Activated CD4-positive, alpha-beta T cell treated with anti-CD3 and anti-CD28 coated beads, Interleukin-2, amount 50 U/mL, for 4 hours (primary cell): ENCODE results near the gene ELOVL6.
"Not testable (repeated sequence)": the region's sequence is repeated elsewhere in the genome, so short reads cannot be mapped to it uniquely, and the experiment has no call there.

Source experiments
- DNase-seq, 2 experiments: peaks; one replicate each; pipeline ENCODE4 v3.0.0-alpha.2; 2020

ELOVL6 gene, protein sequence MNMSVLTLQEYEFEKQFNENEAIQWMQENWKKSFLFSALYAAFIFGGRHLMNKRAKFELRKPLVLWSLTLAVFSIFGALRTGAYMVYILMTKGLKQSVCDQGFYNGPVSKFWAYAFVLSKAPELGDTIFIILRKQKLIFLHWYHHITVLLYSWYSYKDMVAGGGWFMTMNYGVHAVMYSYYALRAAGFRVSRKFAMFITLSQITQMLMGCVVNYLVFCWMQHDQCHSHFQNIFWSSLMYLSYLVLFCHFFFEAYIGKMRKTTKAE

DNA sequence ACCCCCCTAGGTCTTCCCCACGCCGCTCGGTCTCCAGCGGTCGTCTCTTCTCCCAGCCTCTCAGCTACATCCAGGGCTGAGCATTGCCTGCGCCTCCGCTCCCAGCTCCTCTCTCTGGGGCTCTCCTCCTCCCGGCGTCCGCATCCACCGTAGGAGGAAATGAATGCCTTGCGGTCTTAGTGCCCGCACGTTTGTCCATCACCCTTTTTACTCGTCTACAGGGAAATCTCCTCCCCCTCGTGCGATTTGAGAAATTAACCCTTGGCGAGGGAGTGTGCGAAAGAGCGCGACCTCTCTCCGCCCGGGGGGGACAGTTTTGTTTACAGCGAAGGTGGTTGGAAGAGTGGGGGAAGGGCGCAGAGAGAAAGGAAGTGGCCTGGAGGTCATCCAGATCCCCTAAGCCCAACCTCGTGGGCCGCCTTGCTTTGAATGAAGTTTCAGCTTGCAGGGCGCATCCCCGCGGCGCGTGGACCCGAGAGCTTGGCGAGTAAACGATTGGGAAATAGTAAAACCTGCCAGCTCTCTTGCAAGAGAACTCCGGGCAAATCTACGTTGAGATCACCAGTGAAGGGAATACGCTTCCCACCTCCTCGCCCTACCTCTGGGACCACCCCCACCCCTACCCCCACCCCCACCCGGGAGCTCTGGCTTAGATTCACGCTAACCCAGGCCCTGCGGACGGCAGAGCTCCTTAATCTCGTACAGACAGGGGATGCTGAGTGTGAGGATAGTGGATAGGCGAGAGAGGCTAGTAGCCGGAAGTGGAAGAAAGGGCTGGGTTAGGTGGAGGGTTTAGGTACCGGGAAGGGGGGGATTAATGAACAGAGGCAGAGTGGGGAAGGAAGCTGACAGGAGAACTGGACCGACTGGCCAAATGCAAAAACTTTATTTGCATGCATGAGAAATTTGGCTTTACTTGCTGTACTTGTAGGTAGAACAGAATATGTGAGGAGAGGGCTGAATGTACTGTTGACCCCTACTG, at the start of gene ELOVL6:
TSS of gene ELOVL6 (minus strand) at position 181 of the 982 bp plus-strand sequence. CDS start 280 bp downstream, outside the sequence.
- DNase-seq, result peak in 1 of 2 experiments; percentile 1

DNA sequence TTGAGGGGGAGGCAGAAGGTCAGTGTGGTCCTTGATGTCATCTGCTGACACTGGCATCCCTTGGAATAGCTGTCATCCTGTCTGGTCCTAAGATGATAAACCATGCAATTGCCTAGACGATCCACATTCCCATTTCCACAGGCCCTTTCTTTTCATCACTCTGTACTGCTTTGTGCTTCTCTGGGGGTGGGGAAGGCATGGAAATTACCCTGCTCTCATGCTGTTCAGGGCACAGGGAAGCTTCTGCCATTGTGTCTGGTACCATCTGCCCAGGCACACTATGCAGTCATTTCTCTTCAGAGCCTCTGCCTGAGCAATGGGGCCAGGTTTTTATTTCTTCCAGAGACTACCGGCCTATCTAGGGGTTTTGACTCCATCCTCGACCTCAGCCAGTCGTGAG, 49.7 kb upstream of the ELOVL6 start:
- no peak for DNase-seq

DNA sequence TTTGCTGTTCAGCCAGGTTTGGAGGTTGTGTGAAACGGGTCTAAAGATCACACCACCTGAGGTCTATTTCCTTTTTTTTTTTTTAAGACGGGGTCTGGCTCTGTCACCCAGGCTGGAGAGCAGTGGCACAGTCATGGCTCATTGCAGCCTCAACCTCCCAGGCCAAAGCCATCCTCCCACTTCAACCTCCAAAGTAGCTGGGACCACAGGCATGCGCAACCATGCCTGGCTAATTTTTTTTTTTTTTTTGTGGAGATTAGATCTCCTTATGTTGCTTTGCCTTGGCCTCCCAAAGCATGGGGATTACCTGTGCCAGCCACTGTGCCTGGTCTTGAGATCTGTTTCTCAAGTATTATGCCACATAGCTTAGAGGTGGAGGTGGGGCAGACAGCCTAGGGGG, 49.2 kb upstream of the ELOVL6 start:
- DNase-seq, result no peak

DNA sequence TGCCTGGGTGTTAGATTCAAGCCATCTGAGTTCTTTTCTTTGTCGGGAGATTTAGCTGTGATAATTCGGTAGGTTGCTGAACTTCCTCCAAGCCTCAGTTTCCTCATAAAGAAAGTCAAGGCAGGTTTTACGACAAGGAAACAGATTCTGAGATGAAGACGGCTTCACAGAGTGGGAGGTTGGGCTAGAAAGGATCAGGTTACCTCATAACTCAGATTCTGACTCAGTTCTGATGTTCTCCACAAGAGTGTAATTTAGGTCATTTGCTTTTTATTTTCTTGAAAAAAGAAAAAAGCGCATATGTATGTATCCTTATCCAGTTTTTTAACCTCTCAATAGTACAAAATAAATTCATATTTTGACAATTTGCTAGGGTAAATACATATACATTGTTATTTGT, 47.2 kb upstream of the ELOVL6 start:
- DNase-seq, result no peak

DNA sequence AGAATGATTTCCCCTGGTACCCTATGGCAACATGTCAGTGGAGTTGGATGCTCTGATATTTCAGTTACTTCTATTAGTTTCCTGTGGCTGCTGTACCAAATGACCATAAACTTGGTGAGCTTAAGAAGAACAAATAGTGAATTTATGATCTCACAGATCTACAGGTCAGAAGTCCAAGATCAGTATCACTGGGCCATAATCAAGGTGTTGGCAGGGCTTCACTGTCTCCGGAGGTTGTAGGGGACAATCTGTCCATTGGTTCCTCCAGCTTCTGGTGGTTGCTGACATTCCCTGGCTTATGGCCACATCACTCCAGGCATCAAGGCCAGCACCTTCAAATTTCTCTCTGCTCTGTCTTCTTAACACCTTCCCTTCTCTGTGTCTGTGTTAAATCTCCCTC, 37.9 kb upstream of the ELOVL6 start:
- DNase-seq, result no peak

DNA sequence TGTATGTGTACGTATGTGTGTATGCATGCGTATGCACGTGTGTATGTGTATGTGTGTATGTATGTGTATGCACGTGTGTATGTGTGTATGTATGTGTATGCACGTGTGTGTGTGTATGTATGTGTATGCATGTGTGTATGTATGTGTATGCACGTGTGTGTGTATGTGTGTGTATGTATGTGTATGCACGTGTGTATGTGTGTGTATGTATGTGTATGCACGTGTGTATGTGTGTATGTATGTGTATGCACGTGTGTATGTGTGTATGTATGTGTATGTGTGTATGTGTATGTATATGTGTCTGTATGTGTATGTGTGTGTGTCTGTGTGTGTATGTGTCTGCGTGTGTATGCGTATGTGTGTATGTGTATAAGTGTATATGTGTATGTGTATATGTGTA, 35.2 kb upstream of the ELOVL6 start:
- not testable (repeated sequence) for DNase-seq

DNA sequence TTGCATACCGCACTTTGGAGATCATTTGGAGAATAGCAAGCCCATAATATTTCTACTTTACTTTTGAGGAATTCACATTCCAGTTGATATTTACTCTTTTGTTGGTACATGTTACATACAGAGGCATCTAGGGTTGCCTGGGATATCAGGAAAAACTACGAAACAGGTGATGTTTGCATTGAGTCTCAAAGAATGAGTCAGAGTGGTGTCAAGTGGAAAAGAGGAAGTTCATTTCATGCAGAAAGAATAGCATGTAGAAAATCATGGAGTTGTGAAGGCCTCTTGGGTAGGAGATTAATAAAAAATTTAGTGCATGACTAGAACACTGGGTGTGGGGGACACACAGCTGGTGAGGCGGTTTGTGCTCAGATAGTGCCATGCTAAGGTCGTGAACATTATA, 33.5 kb upstream of the ELOVL6 start:
- no peak for DNase-seq

DNA sequence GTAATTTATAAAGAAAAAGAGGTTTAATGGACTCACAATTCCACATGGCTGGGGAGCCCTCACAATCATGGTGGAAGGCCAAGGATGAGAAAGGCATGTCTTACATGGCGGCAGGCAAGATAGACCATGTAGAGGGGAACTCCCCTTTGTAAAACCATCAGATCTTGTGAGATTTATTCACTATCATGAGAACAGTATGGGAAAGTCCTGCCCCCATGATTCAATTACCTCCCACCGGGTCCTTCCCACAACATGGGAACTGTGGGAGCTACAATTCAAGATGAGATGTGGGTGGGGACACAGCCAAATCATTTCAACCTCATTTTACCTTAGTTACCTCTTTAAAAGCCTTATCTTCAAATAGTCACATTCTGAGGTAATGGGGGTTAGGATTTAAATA, 30.9 kb upstream of the ELOVL6 start:
- no peak for DNase-seq

DNA sequence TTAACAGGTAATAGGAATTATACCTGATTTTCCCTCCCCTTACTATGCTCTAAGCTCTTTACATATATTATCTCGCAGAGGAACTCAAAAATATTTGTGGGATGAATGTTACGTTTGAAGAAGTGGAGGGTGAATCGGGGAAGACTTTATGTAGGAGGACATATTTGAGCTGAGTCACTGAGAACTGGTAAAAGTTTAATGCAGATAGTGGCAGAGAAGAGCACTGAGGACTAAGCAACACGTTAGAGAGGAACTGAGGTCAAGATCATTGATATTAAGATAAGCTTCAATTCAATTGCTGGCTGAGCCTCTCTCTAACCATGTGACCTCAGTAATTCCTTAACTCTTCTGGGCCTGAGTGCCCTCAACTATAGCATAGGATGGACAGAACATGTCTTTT, 26.4 kb upstream of the ELOVL6 start:
- no peak for DNase-seq

DNA sequence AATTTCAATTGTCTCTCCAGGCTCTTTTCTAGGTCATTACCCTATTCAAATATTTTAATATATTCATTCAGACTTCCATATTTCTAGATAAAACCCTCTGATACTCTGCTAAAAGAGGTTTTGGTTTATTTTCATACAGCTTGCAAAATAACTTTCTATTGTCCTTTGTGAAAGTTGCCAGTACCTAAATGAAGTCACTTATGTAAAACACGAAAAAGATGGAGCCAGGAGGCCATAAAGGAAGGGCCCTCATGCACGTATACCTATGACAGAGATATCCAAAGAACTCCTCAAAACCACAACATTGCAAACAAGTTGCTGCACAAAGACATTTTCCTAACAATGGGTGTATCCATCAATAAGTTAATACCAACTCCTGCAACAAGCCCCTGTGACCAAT, 25.7 kb upstream of the ELOVL6 start:
- DNase-seq, result no peak

DNA sequence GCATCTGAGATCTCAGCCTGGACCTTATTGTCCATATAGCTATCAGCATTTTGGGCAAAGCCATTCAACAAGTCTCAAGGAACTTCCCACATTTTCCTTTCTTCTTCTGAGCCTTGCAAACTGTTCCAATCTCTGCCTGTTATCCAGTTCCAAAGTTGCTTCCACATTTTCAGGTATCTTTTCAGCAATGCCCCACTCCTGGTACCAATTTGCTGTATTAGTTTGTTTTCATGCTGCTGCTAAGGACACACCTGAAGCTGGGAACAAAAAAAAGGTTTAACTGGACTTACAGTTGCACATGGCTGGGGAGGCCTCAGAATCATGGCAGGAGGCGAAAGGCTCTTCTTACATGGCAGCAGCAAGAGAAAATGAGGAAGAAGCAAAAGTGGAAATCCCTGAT, 20.5 kb upstream of the ELOVL6 start:
- DNase-seq, result not testable (repeated sequence)

DNA sequence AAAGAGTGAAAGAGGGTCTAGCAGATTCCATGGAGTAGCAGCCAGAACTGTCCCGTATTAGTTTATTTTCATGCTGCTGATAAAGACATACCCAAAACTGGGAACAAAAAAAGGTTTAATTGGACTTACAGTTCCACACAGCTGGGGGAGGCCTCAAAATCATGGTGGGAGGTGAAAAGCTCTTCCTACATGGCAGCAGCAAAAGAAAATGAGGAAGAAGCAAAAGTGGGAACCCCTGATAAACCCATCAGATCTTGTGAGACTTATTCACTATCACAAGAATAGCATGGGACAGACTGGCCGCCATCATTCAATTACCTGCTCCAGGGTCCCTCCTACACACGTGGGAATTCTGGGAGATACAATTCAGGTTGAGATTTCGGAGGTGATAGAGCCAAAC, 18.8 kb upstream of the ELOVL6 start:
- not testable (repeated sequence) for DNase-seq

DNA sequence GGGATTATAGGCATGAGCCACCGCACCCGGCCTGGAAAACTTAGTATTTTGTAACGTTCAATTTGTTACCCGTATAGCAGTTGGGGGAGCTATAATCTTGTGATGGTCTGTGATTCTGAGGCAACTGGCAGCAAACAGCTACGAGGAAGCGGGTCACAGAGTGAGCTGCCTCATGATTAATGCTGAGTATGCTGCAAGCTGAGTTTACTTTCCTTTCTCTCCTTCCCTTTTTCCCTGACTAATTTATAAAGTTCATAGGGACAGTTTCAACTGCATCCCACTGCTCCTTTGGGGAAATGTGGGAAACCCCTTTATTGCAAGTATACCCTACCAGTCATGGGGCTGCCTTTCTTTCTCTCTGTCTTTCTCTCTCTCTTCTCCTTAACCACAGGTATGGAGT, 17.7 kb upstream of the ELOVL6 start:
- DNase-seq, result no peak

DNA sequence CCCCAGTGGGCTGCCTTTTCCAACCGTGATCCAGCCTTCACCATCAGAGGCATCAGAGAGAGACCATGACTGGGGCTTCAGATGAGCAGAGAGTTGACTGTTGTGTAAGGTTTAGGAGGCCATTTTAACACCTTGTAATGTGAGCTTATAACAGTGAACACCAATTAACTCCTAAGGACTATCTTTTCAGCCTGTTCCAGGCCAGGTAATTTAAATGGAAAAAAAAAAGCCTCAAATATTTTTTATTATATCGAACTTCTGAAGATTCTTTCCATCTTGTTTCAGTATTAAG, 13.3 kb upstream of the ELOVL6 start:
- DNase-seq, result no peak

DNA sequence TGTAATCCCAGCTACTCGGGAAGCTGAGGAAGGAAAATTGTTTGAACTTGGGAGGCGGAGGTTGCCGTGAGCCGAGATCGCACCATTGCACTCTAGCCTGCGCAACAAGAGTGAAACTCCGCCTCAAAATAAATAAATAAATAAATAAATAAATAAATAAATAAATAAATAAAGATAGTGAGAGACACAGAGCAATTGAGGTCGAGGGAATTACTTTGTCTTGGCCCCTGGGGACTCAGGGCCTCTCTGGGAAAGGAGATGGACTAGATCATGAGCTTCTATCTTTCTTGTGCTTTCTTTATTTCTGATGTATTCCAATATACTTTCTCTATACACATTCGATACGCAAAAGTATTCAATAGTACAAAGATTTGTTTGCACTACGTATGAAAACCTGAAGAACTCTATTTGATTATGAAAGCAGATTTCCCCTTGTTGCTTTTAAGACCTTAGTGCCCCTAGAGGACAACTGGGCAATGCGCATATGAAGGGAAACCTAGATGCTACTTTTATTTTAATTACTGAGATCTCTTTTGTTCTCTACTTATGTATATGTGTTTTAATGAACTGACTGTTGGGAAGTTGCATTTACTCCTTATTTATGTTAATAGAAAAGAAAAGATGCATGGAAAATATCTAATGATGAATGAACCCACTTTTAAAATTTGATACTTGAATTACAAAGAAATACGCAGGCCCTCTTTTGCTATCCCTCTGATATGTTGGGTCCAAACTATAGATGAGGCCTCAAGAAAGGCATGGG, 12.8 kb upstream of the ELOVL6 start:
- DNase-seq, result peak; percentile 7 to 16

DNA sequence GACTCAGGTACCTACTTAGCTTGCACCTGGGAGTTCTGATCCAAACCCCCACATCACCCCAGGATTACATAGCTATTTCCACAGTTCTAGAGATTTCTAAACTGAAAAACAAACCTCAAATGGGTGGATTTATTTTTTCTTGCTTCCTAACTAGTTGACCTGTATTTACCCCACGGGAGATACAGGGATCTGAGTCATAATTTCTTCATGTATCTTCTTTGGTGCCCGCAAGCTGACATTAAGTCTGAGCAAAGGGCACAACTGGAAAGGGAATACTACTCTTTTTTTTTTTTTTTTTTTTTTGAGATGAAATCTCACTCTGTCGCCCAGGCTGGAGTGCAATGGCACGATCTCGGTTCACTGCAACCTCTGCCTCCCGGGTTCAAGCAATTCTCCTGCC, 10.0 kb upstream of the ELOVL6 start:
- DNase-seq, result no peak

DNA sequence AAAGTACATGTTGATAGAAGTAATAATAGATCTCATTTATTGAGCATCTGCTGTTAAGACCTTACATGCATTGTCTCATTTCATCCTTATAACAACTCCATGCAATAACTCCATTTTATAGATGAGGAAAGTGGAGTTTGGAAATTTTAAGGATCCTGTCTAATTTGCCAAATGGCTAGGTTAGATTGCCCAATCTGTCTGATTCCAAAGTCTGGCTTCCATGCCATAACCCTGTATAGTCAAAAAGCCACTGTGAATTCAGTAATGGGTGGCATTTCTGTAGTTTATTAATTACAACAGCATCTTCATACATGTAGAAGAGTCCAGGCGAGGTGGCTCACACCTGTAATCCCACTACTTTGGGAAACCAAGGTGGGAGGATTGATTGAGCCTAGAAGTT, 8.8 kb upstream of the ELOVL6 start:
- DNase-seq, result no peak

DNA sequence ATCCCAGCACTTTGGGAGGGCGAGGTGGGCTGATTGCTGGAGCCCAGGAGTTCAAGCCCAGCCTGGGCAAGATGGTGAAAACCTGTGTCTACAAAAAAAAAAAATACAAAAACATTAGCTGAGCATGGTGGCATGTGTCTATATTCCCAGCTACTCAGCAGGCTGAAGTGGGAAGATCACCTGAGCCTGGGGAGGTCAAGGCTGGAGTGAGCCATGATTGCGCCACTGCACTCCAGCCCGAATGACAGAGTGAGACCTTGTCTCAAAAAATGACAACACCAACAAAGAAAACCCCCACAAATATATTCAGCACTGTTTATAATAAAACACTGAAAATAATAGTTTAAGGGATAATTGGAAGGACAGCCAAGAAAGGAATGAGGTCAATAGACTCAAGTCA, 3.6 kb upstream of the ELOVL6 start:
- DNase-seq, result no peak

DNA sequence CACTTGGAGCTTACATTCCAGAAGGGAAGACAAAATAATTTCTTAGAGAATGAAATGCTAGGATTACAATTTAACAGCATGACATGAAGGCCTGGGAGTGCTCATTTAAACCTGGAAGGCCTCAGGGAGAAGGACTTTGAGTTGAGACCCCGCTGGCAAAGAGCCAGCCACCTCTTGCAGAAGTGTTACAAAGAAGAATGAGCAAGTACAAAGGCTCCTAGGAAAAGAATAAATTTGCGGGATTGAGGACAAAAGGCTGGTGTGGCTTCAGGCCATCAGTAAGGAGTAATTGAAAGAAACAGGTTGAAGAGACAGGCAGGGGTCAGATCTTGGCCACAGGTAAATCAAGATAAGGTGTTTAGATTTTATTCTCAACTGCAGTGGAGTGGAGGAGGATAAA, 3.1 kb upstream of the ELOVL6 start:
- DNase-seq, result no peak

DNA sequence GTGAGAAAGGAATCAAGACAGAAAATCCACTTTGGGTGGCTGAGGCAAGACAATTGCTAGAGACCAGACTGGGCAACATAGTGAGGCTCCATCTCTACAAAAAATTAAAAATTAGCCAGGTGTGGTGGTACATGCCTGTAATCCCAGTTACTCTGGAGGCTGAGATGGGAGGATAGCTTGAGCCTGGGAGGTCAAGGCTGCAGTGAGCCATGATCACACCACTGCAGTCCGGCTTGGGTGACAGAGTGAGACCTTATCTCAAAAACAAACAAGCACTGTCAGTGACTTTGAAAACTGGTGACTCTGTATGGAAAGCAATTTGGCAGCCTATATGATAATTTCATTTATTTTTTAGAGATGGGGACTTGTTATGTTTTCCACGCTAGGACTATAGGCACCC, 2.3 kb upstream of the ELOVL6 start:
- no peak for DNase-seq

DNA sequence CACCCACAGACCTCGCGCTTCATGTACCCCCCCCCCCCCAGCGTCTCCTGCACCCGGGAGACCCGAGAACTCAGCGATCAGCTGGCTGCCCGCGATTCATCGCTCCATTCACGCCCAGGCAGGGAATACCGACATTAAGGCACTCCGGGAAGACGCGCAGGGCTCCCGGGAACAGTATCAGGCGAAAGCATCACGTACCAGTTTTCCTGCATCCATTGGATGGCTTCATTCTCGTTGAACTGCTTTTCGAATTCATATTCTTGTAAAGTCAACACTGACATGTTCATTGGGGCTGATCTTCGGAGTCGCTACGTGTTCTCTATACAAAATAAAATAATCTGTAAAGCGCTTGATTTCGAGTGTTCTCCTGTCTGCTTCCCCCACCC, 373 bp downstream of the ELOVL6 start:
- no peak for DNase-seq

DNA sequence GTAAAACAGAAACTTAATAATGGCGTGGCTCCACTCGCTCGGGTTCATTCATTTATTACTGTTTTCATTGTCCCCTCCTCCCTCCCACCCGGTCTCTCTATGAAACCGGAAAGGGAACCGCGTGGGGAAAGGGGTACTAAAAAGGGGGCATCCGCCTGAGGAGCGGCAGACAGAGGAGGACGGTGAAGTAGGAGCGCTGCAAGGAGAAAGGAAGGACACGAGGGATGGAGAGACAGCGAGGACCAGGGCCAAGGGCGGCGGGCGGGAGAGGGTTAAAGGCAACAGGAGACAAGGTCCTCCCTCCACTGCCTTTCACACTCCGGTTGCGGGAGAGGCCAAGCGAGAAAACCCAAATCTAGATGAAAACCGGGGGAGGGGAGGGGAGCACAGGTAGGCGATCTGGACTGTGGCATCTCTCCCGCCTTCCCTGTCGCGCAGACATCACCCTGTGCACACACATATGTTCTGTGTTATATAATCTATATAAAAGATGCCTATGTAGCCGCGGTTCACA, 829 bp downstream of the ELOVL6 start:
- DNase-seq, result peak; percentile 24

DNA sequence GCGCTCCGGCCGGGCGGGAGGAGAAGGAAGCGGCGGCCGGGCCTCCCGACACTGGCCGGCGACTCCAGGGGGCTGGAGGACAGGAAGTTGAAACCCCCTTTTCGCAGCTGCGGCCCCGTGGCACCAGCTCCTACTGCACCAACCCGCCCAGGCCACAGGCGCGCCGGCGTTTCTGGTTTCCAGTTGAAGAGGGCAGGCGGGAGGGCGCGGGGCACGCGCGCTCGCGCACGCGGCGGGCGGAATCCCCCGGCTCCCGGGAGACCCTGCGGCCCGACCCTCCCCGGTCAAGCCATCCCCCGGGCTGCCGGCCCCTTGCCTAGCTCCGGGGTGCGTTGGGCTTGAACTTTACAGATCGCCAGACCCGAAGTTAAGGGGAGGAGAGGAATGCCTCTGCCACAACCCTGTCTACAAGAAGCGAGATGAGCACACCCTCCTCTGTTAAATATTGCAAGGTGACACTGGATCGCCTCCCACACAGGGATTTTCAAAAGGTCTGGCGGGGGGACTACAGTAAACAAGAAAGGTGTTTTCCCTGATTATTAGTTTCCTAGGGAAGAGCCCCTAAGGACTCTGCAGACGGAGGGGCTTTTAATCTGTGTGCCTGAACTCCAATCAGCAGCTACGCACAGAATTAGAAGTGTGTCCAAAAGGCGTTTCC, 1.4 kb downstream of the ELOVL6 start:
- DNase-seq, result peak; percentile 41 to 55
